Amniotic stem cell (primary cell): ENCODE data around the gene EFCAB6.

Experiments
- DNase-seq: peaks from one replicate; lab custom pipeline; 2025; lab: John Stamatoyannopoulos, UW

Gene EFCAB6

DNA sequence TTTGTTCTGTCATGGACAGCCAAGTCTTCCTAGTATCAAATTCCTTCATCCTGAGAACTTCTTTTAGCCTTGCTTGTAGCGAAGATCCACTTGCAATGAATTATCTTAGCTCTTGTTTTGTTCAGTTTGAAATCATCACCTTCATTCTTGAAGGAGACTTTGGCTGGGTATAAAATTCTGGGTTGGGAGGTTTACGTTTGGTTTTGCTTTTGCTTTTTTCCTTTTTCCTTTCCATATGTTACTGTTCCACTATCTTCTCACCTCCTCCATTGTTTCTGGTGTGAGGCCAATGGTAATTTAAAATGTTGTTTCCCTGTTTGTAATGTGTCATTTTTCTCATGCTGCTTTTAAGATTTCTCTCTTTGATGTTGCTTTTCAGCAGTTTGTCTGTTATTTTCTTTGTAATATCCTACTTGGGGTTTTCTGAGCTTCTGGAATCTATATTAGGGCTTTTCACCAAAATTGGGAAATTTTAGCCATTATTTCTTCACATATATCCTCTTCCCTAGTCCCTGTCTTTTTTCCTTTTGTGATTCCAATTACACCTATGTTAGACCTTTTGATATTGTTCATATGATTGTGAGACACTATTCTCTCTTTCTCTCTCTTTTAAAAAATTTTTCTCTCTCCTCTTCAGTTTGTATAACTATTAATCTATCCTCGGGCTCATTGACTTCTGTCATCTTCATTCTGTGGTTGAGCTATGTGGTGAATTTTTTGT lies 172.7 kb downstream of the EFCAB6 start:
- DNase-seq: no peak

DNA sequence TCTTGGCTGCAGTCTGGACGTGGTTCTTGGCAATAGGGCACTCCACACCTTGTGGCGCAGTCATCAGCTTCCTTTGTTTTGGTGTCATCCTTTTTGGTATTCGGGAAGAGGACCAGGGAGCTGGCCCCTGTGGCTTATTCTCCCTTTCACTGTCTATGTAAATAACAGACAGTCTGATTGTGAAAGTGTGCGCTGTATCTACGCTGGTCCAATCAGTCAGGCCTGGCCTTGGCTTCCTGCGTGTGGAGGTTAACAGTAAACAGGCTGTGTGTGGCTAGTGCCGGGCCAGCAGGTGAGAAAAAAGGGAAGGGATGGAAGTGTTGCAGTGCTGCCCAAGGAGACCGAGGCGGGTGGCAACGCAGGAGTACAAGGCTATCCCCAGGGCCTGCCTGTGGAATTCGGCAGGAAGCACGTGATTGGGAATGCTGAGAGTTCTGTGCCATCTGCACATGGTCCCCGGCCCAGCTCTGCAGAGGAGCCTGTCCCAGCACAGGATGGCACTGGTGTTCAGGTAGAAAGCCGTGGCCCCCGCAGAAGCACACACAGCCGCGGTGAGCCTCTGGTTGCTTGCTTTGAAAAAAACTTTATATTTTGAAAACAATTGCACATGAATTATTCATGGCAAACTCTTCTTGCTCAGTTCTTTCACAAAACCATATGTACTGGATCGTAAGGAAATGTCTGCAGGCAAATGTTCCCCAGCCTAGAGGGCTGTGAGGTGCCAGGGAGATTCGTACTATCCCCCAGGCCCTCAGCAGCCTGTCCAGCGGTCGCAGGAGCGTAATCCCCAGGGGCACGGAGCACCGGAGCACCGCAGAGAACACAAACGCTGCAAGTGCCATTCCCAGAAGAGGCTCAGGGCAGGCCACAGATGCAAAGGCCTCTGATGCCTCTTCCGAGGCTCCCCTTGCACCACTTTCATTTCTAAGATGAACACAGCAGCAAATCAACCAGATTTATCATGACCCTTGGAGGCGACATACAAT lies 174.5 kb downstream of the EFCAB6 start:
- DNase-seq: no peak

- DNase-seq: no peak
These were observed 176.0 kb downstream of the EFCAB6 start for GRCh38 chr22:43636086-43636485.

DNA sequence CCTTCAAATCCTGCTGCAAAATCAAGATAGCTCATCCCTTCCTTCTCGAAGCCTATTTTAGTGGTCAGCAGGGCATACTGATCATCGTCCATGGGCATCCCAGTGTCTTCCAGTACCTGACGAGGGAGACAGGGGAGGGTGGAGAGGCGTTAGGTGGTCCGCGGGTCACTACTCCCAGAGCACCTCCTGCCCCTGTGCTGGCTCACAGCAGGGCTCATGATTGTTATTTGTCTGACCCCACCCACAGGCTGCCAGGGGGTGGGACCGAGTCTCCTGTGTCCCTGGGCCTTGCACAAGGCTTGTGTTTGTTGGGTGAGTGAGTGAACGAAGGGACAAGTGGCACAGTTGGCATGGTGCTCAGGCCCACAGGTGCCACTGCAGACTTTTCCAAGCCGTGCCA lies 177.0 kb downstream of the EFCAB6 start:
- DNase-seq: no peak

DNA sequence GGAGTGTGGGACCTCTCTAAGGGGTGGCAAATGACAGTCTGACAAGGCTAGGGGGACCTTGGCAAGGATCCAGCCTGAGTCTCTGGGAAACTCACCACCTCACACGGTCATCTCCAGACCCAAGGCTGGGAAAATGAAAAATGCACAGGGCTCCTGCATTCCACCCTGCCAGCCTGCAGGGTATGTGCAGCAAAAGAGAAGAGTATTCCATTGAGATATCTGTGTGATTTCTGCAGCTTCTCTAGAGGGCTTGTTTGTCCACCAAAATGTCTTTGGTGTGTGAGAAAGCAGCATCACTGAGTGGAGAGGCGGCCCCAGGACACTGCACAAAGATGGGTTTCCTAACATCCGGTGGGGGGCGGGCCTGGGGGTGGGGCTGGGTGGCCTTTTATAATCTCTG lies 177.8 kb downstream of the EFCAB6 start:
- no peak for DNase-seq

DNA sequence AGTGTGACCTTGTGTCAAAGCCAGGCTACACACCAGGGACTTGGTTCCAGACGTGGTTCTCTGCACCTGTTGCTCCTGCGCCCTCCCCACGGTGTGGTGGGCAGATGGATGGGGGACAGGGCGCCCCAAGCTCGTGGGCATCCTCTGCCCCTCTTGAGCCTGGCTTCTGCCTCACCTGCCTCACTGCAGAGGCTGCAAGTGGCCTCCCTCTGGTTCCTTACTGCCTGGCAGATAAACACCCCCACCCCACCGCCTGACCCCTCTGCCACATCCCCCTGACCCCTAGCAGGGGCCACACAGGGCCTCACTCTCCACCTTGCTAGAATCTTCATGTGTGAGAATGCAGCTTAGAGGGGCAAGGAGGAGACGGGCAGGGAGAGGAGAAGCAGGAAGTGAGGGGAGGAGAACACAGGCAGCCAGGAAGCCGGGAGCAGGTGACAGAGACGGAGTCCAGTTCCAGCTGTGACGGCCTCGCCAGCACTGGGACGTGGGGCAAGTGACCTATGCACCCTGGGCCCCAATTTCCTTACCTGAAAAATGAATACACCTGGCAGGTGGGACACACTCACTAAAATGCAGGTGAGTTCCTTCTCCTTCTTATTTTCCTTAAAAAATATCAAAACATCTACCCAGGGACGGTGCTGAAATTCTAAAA lies 178.3 kb downstream of the EFCAB6 start:
- DNase-seq: no peak

DNA sequence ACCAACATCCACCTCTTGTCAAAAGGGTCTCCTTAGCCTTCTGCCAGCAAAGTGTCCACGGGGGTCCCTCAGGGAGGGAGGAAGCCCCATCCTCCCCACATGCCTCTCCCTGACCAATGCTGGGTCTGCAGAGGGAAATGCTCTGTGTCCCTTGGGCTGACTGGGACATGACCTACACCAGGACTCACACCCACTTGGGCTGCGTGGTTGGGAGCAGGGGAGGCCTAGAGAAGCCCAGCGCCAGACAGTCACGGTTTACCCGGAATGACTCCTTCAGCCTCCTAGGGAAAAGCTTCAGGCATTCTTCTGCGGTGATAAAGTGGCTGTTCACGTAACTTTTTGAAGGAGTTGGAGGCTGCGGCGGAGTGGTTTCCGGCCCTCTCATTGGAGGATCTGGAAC lies 180.3 kb downstream of the EFCAB6 start:
- DNase-seq: no peak

DNA sequence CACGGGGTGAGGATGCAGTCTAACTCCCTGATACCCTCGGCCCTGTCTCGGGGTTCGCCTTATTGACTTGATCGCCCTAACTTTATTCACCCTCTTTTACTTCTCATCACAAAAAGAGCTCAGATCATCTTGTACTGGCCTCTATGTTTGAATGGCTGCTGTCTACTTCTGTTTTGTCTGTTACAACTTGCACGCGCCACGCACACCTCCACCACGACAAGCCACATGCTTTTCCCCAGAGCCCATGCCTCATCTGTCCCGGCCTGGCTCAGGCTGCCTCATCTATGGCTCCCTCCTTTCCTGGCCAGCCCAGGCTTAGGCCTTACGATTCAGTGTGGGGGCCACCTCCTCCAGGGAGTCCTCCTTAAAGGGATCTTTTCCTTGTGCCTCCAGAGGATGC lies 180.9 kb downstream of the EFCAB6 start:
- no peak for DNase-seq

- DNase-seq: no peak
These were observed 181.7 kb downstream of the EFCAB6 start for GRCh38 chr22:43630451-43630850.

DNA sequence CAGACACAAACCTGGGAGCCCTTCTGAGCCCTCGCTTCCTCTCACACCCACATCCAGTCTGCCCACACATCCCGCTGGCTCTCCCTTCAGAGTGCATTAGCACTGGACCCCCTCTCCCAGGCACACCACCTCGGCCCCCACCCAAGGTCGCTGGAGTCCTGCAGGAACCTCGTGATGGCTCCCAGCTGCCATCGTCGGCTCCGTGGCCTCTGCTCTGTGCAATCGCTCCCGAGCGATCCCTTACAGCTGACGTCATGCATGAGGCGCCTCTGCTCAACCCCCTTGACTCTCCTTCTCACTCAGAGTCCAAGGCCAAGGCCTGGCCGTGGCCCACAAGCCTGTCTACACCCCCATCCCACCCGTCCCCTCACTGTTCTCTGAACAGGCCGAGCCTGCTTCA lies 183.9 kb downstream of the EFCAB6 start:
- DNase-seq: no peak

- no peak for DNase-seq
These were observed 184.5 kb downstream of the EFCAB6 start for GRCh38 chr22:43627485-43628213.

DNA sequence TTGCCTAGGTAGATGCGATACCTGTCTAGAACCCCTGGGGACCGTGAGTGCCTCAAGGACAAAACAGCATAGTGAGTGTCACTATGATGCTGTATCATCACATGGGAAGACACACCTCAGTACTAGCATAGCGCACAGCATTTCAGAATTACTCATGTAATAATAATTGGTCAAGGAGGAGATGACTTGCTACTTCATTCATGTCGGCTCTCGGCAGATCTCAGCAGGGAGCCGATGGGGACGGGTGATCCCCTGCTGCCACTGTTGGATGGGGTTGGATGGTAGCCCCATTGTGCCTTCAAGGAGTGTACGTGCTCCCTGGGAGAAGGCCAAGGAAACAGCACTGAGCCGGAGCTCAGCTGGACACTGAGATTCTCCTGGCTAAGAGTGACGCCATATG lies 186.9 kb downstream of the EFCAB6 start:
- DNase-seq: no peak

DNA sequence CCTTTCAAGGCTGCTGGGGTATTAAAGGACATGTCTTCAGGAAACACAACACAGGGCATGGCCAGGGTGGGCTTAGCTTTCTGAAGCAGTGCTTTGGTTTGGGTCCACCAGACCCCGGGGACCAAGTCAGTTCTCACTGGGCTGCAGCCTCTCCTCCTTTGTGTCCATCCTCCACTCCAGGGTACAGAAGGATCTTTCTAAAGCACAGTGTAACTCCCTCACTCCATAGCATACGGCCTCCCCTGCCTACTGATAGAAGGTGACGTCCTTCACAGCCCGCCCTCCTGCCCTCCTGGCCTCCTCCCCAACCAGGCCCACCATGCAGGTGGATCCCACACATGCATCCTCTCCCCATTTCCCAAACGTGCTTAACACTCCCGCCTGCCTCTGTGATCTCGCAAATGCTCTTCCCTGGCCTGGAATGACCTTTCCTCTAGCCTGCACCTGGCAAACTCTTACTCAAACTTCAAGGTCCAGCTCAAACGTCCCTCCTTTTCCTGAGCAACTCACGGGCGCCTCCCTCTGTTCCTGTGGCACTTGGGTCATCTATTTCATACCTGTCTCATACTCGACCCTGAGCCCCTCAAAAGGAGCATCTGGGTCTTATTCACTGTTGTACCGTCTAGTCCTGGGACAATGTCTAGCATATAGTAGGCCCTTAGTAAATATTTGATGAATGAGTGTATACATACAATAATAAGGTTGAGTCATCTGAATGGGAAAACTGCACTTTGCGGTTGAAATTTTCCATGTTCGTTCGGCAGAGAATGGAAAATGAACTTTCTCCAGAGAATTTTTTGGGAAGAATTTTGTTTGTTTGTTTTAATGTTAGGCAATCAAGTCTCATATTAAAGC lies 187.7 kb downstream of the EFCAB6 start:
- DNase-seq: no peak

DNA sequence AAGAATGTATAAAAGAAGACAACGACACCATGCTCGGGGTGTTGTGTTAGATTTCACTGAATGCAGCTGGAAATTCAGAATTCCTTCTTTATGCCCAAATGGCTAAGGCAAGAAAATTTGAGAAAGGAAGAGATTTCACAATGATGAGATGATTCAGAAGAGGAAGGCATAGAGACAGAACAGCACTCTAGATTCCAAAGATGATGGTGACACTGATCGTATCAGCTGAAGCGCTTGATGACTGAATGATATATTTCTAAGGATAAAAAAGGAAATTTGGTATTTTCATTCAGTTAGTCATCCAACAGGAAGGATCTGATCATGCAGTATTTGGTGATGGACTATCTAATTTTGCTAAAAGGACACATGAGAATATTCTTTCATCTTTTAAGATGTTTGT lies 189.2 kb downstream of the EFCAB6 start:
- no peak for DNase-seq

DNA sequence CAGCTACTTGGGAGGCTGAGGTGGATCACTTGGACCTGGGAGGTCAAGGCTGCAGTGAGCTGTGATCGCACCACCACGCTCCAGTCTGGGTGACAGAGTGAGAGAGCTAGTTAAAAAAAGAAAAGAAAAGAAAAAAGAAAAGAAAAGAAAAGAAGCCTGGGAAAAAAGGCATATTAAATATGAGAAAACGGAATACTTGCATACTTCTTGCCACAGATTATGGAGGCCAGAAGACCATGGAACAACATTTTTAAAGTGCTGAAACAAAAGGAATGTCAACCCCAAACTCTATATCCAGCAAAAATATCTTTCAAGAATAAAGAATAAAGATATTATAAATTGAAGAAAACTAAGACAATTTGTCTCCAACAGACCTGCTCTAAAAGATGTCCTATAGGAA lies 191.9 kb downstream of the EFCAB6 start:
- DNase-seq: no peak

DNA sequence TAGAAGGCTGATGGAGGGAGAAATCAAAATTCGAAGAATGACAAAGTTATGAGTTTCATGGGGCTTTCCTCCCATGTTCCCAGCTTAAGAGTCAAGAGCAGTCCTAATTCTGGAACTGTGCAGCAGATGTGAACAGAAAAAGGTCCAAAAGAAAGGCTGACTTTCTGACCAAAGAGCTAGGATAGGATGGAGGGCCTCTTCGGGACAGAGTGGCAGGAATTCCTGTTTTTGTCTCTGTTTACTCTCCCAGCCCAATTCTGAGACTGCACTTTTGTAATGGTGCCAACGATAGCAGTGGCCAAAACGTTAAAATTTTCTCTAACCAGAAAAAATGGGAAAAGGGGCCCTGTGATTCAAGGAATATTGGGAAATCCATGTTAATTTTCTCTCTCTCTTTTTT lies 193.6 kb downstream of the EFCAB6 start:
- DNase-seq: no peak

DNA sequence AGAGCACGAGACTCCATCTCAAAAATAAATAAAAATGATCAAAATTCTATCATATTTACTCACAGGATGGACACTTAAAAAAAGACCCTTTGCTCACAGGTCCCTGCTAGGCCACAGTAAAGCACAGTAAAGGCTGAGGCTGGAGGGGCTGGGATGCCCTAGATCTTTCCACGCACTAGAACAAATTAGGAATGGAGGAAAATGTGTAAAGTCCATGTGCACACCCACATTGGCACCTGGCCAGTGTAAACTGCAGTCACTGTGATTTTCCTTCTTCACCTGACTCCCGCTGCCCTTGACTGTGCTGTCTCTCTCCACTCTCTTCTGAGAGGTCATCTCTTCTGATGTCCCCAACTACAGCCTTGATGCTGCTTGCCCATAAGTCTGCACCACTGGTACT lies 195.5 kb downstream of the EFCAB6 start:
- DNase-seq: no peak

- no peak for DNase-seq
These were observed 211.8 kb downstream of the EFCAB6 start for GRCh38 chr22:43600265-43600664.

- DNase-seq: no peak
These were observed 219.6 kb downstream of the EFCAB6 start for GRCh38 chr22:43592476-43592875.

- DNase-seq: no peak
These were observed 220.7 kb downstream of the EFCAB6 start for GRCh38 chr22:43591380-43591779.

DNA sequence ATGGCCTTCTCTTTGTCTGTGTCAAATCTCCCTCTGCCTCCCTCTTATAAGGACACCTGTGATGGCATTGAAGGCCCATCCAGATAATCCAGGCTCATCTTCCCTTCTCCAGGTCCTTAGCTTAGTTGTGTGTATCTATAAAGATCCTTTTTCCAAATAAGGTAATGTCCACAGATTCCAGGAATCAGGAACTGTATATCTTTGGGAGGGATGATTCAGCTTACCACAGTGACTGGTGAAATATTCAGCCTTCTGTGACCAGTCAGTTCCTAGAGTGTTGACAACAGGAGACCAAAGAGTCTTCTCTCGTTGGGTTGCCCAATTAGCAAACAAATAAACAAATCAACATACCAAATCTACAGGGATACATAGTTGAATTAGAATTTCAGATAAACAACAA lies 224.5 kb downstream of the EFCAB6 start:
- no peak for DNase-seq
